ENCODE results near the gene BIRC2.

GRCh38 chr11:102368472-102368871 lies 21.5 kb downstream of the BIRC2 start:
- TF ChIP-seq CTCF (IDR thresholded peaks at IDR 0.05), result no peak
- no peak for TF ChIP-seq EZH2phosphoT487 (IDR thresholded peaks at IDR 0.05)
